Neuronal stem cell (in vitro differentiated cells): ENCODE results near the gene MRPL36.
A peak's percentile ranks its signal among the peaks of the same experiment; 100 is the strongest.

ENCODE experiments used
- DNase-seq: peaks from one replicate; pipeline ENCODE4 v3.0.0-alpha.2; 2013; ENCODE audit warnings: low spot score
- H2AFZ ChIP-seq: one replicate; pipeline ENCODE4 v1.6.1; 2013; ENCODE audit warnings: mild to moderate bottlenecking, low read length, inconsistent platforms
- H2AK5ac ChIP-seq: 2 replicates; pipeline ENCODE4 v1.6.1; 2013; ENCODE audit warnings: low read depth, mild to moderate bottlenecking, inconsistent platforms, low read length, moderate library complexity, mixed read lengths
- H2BK120ac ChIP-seq: 2 replicates; pipeline ENCODE4 v1.6.1; 2013; ENCODE audit warnings: low read depth, mild to moderate bottlenecking, inconsistent platforms, low read length, moderate library complexity, mixed read lengths
- H2BK12ac ChIP-seq: one replicate; pipeline ENCODE4 v1.6.1; 2013; ENCODE audit warnings: low read length, inconsistent platforms
- H2BK15ac ChIP-seq: 2 replicates; pipeline ENCODE4 v1.6.1; 2013; ENCODE audit warnings: mild to moderate bottlenecking, low read length, inconsistent platforms, mixed read lengths
- H2BK5ac ChIP-seq: one replicate; pipeline ENCODE4 v1.6.1; 2013; ENCODE audit warnings: inconsistent platforms, mild to moderate bottlenecking, low read length, moderate library complexity
- H3K14ac ChIP-seq: one replicate; pipeline ENCODE4 v1.6.1; 2013; ENCODE audit warnings: low read length, inconsistent platforms
- H3K18ac ChIP-seq: 2 replicates; pipeline ENCODE4 v1.6.1; 2013; ENCODE audit warnings: low read length, inconsistent platforms
- H3K23ac ChIP-seq: 2 replicates; pipeline ENCODE4 v1.6.1; 2013; ENCODE audit warnings: low read depth, mild to moderate bottlenecking, mixed read lengths, low read length, inconsistent platforms; ENCODE audit not compliant: poor library complexity
- H3K27ac ChIP-seq: replicated peaks from 3 replicates; pipeline ENCODE4 v1.5.1; 2013; ENCODE audit warnings: low read length, inconsistent platforms
- H3K27me3 ChIP-seq, 3 experiments: 2 replicates each; pipeline ENCODE4 v1.6.1; 2013; ENCODE audit warnings: low read length in 3 of 3, mild to moderate bottlenecking in 2 of 3, inconsistent platforms in 1 of 3, low read depth in 1 of 3, mixed read lengths in 1 of 3, moderate library complexity in 1 of 3; ENCODE audit not compliant: control insufficient read depth in 3 of 3, insufficient read depth in 3 of 3
- H3K36me3 ChIP-seq, 2 donors: replicated peaks in 1 of 2; 2 replicates each; pipeline ENCODE4 v1.6.1; 2013; ENCODE audit warnings: low read length in 2 of 2; ENCODE audit not compliant: control insufficient read depth in 2 of 2, insufficient read depth in 2 of 2
- H3K4ac ChIP-seq: 2 replicates; pipeline ENCODE4 v1.6.1; 2013; ENCODE audit warnings: inconsistent platforms, mild to moderate bottlenecking, low read length, moderate library complexity
- H3K4me1 ChIP-seq, 2 donors: 1 replicate in 1 of 2; 2 replicates in 1 of 2; pipeline ENCODE4 v1.6.1; 2013; ENCODE audit warnings: low read length in 2 of 2, low read depth in 1 of 2; ENCODE audit not compliant: control insufficient read depth in 2 of 2, insufficient read depth in 1 of 2
- H3K4me2 ChIP-seq: one replicate; pipeline ENCODE4 v1.6.1; 2013; ENCODE audit warnings: mild to moderate bottlenecking, low read length, inconsistent platforms; ENCODE audit not compliant: insufficient read depth, poor library complexity, severe bottlenecking
- H3K4me3 ChIP-seq, 2 donors: 2 replicates each; pipeline ENCODE4 v1.5.1; 2013; ENCODE audit warnings: low read length in 2 of 2, mild to moderate bottlenecking in 2 of 2, inconsistent platforms in 1 of 2, moderate library complexity in 1 of 2
- H3K79me1 ChIP-seq: one replicate; pipeline ENCODE4 v1.6.1; 2013; ENCODE audit warnings: low read depth, mild to moderate bottlenecking, inconsistent platforms, low read length, moderate library complexity
- H3K9ac ChIP-seq: one replicate; pipeline ENCODE4 v1.6.1; 2013; ENCODE audit warnings: mild to moderate bottlenecking, low read depth, low read length, inconsistent platforms; ENCODE audit not compliant: poor library complexity
- H3K9me3 ChIP-seq, 2 donors: replicated peaks in 1 of 2; 2 replicates each; pipeline versions ENCODE3 to v1.6.1; 2013; ENCODE audit warnings: low read length in 2 of 2, mild to moderate bottlenecking in 2 of 2, inconsistent platforms in 1 of 2, low read depth in 1 of 2, mixed read lengths in 1 of 2, moderate library complexity in 1 of 2; ENCODE audit not compliant: control insufficient read depth in 2 of 2, insufficient read depth in 1 of 2
- H4K8ac ChIP-seq: one replicate; pipeline ENCODE4 v1.6.1; 2013; ENCODE audit warnings: low read depth, mild to moderate bottlenecking, inconsistent platforms, low read length, moderate library complexity
- H4K91ac ChIP-seq: one replicate; pipeline ENCODE4 v1.6.1; 2013; ENCODE audit warnings: low read length, low read depth, mild to moderate bottlenecking, inconsistent platforms; ENCODE audit not compliant: poor library complexity
- WGBS, 2 donors: extraction: QIAGEN DNeasy Blood & Tissue Kit; methylation state at CpG; one replicate each; pipeline ENCODE4 v1.1.7; 2013; ENCODE audit warnings: missing lambda C conversion rate in 2 of 2, mixed read lengths in 1 of 2; ENCODE audit not compliant: insufficient read length in 2 of 2, insufficient replicate concordance in 1 of 2; ENCODE audit errors: extremely low coverage in 2 of 2; 5-methylcytosine and 5-hydroxymethylcytosine counted together

The MRPL36 gene

GRCh38 chr5:1806199-1806598 is 6.6 kb upstream of the MRPL36 start:
- no peak overlapping the region for H3K4ac ChIP-seq
- peaks cover 0 to 26% of the 10 kb centered on the region in 2 donors for H3K9me3 ChIP-seq
- H2BK15ac ChIP-seq = no peak overlapping the region
- no peak for DNase-seq
- H3K27me3 ChIP-seq = no peaks in the 10 kb centered on the region
- H3K14ac ChIP-seq = no peak overlapping the region
- H3K4me1 ChIP-seq = peaks cover 4% of the 10 kb centered on the region in 2 donors
- peaks cover 50 to 89% of the 10 kb centered on the region in 2 donors for H3K36me3 ChIP-seq
- peaks cover 14% of the 10 kb centered on the region for H3K79me1 ChIP-seq
- H4K8ac ChIP-seq = no peak overlapping the region
- no peak overlapping the region for H3K18ac ChIP-seq
- no peak overlapping the region for H3K9ac ChIP-seq
- no peak overlapping the region for H2AFZ ChIP-seq
- H2BK12ac ChIP-seq = no peak overlapping the region
- H4K91ac ChIP-seq = no peak overlapping the region
- no peak overlapping the region for H3K4me3 ChIP-seq
- H2AK5ac ChIP-seq = no peak overlapping the region
- H2BK120ac ChIP-seq = no peak overlapping the region
- H3K4me2 ChIP-seq = no peak overlapping the region
- no CpG with 5 or more reads among the region's 15 CpGs for WGBS, 2 donors
- H3K27ac ChIP-seq = no peak overlapping the region
- H3K23ac ChIP-seq = no peak overlapping the region
- H2BK5ac ChIP-seq = no peak overlapping the region

GRCh38 chr5:1805736-1806135 is 6.1 kb upstream of the MRPL36 start:
- H3K4me1 ChIP-seq = peaks cover 4% of the 10 kb centered on the region in 2 donors
- peaks cover 14% of the 10 kb centered on the region for H3K79me1 ChIP-seq
- H3K9me3 ChIP-seq = peaks cover 0 to 26% of the 10 kb centered on the region in 2 donors
- no peak overlapping the region for H2BK120ac ChIP-seq
- no peak overlapping the region for H2BK5ac ChIP-seq
- no peak overlapping the region for H2BK15ac ChIP-seq
- no peak overlapping the region for H2AFZ ChIP-seq
- H3K18ac ChIP-seq = no peak overlapping the region
- no peak for DNase-seq
- no peak overlapping the region for H4K91ac ChIP-seq
- no peak overlapping the region for H3K14ac ChIP-seq
- H3K9ac ChIP-seq = no peak overlapping the region
- H4K8ac ChIP-seq = no peak overlapping the region
- no peak overlapping the region for H3K23ac ChIP-seq
- H3K4me2 ChIP-seq = no peak overlapping the region
- no peak overlapping the region for H2AK5ac ChIP-seq
- H2BK12ac ChIP-seq = no peak overlapping the region
- no peak overlapping the region for H3K4me3 ChIP-seq
- H3K36me3 ChIP-seq = peaks cover 49 to 84% of the 10 kb centered on the region in 2 donors
- no peak overlapping the region for H3K4ac ChIP-seq
- WGBS, 2 donors = no CpG with 5 or more reads among the region's 10 CpGs
- no peaks in the 10 kb centered on the region for H3K27me3 ChIP-seq
- H3K27ac ChIP-seq = no peak overlapping the region

DNA sequence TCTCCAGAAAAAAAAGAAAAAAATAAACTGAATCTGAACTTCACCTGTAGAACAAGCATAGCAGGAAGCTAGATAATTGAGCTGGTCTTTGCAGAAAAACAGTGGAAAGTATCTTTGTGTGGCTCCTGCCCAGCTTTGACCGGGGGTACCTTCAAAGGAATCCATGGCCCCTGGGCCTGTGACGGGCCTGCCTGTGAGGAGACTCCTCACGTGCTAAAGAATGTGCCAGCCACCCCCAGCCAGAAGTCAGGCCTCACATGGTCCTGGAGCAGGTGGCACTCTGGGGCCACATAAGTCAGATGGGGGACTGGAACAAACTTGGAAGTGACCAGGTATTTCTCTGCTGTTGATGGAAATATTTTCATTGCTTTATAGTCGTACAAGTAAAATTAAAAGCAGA is 5.7 kb upstream of the MRPL36 start:
- Histone ChIP-seq H3K27ac (no peak overlapping the region), H3K27me3 (no peaks in the 10 kb centered on the region), H2BK120ac (no peak overlapping the region), H3K4ac (no peak overlapping the region), H3K79me1 (peaks cover 15% of the 10 kb centered on the region), H3K4me3 (no peak overlapping the region), H2AK5ac (no peak overlapping the region), H3K36me3 (peaks cover 48 to 80% of the 10 kb centered on the region in 2 donors), H2BK12ac (no peak overlapping the region), H2AFZ (no peak overlapping the region), H2BK5ac (no peak overlapping the region), H3K9ac (no peak overlapping the region), H3K4me1 (peaks cover 4% of the 10 kb centered on the region in 2 donors), H2BK15ac (no peak overlapping the region), H3K23ac (no peak overlapping the region), H3K4me2 (no peak overlapping the region), H3K9me3 (peaks cover 0 to 26% of the 10 kb centered on the region in 2 donors), H4K91ac (no peak overlapping the region), H4K8ac (no peak overlapping the region), H3K18ac (no peak overlapping the region), H3K14ac (no peak overlapping the region)
- DNase-seq = no peak
- no CpG with 5 or more reads among the region's 4 CpGs for WGBS, 2 donors

GRCh38 chr5:1804001-1804690 is 4.5 kb upstream of the MRPL36 start:
- Histone ChIP-seq H3K4me3 (peak overlapping the region in 1 of 2 donors; percentile 43), H4K8ac (no peak overlapping the region), H4K91ac (no peak overlapping the region), H3K4ac (no peak overlapping the region), H3K4me2 (no peak overlapping the region), H3K27ac (no peak overlapping the region), H3K79me1 (peaks cover 12% of the 10 kb centered on the region), H2BK5ac (no peak overlapping the region), H3K14ac (no peak overlapping the region), H3K18ac (no peak overlapping the region), H2BK15ac (no peak overlapping the region), H3K4me1 (peaks cover 4% of the 10 kb centered on the region in 2 donors), H2BK12ac (no peak overlapping the region), H2AK5ac (no peak overlapping the region), H3K27me3 (no peaks in the 10 kb centered on the region), H3K36me3 (peaks cover 44 to 69% of the 10 kb centered on the region in 2 donors), H2AFZ (no peak overlapping the region), H3K9ac (no peak overlapping the region), H2BK120ac (no peak overlapping the region), H3K9me3 (peaks cover 0 to 25% of the 10 kb centered on the region in 2 donors), H3K23ac (no peak overlapping the region)
- DNase-seq = no peak
- no CpG with 5 or more reads among the region's 15 CpGs for WGBS, 2 donors
